Astrocyte of the spinal cord (primary cell): ENCODE measurements around the gene NVL.

Experiments used
- DNase-seq: peaks from one replicate; pipeline ENCODE4 v3.0.0; 2011; ENCODE audit warnings: low read depth, low spot score
- H3K4me3 ChIP-seq: 2 replicates; pipeline ENCODE4 v1.5.1; 2011; ENCODE audit warnings: low read depth, mild to moderate bottlenecking, low read length, moderate library complexity
- CTCF ChIP-seq: IDR thresholded peaks from 2 replicates; pipeline ENCODE4 v1.5.1; 2012; ENCODE audit warnings: low read depth, mild to moderate bottlenecking, low read length, inconsistent platforms
- in situ Hi-C: cut with HindIII; loops from 2 replicates; pipeline ENCODE4 v1.10.0; 2017; ENCODE audit warnings: low sequenced_read_pairs

The NVL gene

DNA sequence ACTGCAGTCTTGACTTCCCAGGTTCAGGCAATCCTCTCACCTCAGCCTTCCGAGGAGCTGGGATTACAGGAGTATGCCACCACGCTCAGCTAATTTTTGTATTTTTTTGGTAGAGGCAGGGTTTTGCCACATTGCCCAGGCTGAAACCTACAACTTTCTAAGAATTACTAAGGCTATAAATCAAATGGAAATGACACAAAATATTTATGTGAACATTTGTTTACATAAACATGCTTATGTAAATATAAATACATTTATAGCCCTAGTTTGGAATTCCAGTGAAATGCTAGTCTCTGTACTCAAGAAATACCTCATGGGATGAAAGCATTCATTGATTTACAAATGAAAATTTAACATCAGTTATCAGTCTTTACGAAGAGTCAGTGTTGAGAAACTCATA, 47.8 kb downstream of the NVL start:
- in situ Hi-C loops = no loop called here
- no peak overlapping the region for H3K4me3 ChIP-seq
- no peak for TF ChIP-seq CTCF
- DNase-seq = no peak

- no peak for TF ChIP-seq CTCF
- in situ Hi-C loops = no loop called here
- DNase-seq = no peak
Measured at GRCh38 chr1:224276771-224277487, 53.0 kb downstream of the NVL start.

DNA sequence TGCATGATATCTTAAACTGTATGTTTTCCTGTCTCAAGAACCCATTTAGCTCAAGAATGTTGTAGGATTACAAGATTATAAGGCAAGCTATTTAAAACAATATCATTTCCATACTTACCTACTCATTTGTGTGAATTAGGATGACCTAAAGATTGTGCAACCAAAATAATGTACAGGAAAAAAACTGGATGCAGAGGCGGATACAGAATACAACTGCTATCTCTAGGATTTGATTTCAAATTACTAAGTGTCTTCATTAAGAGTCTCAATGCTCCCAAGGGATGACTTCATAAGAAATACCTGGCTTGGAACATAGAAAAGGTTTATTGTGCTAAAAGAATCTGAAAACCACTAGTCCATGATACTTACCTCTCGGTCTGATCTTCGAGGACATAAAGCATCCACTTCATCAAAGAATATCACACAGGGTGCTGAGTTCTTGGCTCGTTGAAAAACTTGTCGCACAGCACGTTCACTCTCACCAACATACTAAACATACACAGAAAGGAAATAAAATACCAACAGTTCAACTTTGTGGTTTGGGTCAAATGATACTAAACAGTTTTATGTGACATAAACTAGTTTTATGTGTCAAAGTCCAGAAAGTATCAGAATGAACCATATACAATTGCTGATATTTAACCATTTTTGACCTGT, 54.9 kb downstream of the NVL start:
- in situ Hi-C loops = no loop called here
- no peak overlapping the region for H3K4me3 ChIP-seq
- no peak for TF ChIP-seq CTCF
- no peak for DNase-seq

More at GRCh38 chr1:224276771-224277487, 53.0 kb downstream of the NVL start:
- no peak overlapping the region for H3K4me3 ChIP-seq

GRCh38 chr1:224273641-224274040, 56.3 kb downstream of the NVL start:
- in situ Hi-C loops = no loop called here
- no peak overlapping the region for H3K4me3 ChIP-seq
- DNase-seq = peak; percentile 61
- TF ChIP-seq CTCF = no peak

- in situ Hi-C loops = no loop called here
- no peak for DNase-seq
Measured at GRCh38 chr1:224271106-224271505, 58.9 kb downstream of the NVL start.

DNA sequence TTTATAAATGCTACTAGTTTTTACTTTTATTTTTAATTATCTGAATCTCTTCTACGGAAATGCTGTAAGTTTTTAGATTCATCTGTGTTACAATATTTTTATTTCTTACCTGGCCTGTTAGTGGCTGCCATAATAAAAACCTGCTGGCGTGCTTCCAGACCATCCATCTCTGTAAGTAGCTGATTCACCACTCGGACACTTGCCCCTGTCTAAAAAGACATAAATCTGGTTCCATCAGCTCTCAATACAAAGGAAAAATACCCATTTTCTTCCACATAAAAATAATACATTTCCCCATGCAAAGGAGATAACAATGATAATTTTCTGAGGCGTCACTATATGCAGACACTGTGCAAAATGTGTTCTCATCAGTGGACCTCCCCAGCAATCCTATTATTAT, 62.0 kb downstream of the NVL start:
- in situ Hi-C loops = no loop called here
- TF ChIP-seq CTCF = no peak
- no peak overlapping the region for H3K4me3 ChIP-seq
- DNase-seq = no peak

More at GRCh38 chr1:224271106-224271505, 58.9 kb downstream of the NVL start:
- H3K4me3 ChIP-seq = no peak overlapping the region
- no peak for TF ChIP-seq CTCF
